Activated B cell treated with CpG ODN at 0.5 μM for 24 hours (primary cell): ENCODE results near the gene GNG13. TPM values are rescaled to one million over a fixed set of nuclear protein-coding genes. Genes with fewer than 3 reads are reported as not detected.
"Not testable (repeated sequence)": the region's sequence is repeated elsewhere in the genome, so short reads cannot be mapped to it uniquely, and the experiment has no call there.

Source experiments
- ATAC-seq: fragments of 200-7000 bp; cut with Tn5 transposase; one replicate; pipeline ENCODE4 v1.10.0; 2021; ENCODE audit warnings: low read depth, mild to moderate bottlenecking, moderate library complexity
- CTCF ChIA-PET: fragments of 350-600 bp; sonication (Branson Sonifier 250); formaldehyde crosslinking; loops from one replicate; lab custom pipeline; 2021; ENCODE audit warnings: antibody characterized with exemption; lab: Charles Lee
- POLR2A ChIA-PET: fragments of 350-600 bp; sonication (Branson Sonifier 250); formaldehyde crosslinking; loops from one replicate; lab custom pipeline; 2021; ENCODE audit warnings: antibody characterized with exemption; lab: Charles Lee
- DNase-seq: peaks from one replicate; pipeline ENCODE4 v3.0.0; 2022
- H3K27ac Mint-ChIP-seq: one replicate; pipeline ENCODE4 v1.8.0; 2020; ENCODE audit warnings: mixed read lengths
- H3K27me3 Mint-ChIP-seq: one replicate; pipeline ENCODE4 v1.8.0; 2021; ENCODE audit warnings: mixed read lengths
- H3K36me3 Mint-ChIP-seq: one replicate; pipeline ENCODE4 v1.8.0; 2021; ENCODE audit warnings: low read depth, mixed read lengths
- H3K4me1 Mint-ChIP-seq: one replicate; pipeline ENCODE4 v1.8.0; 2021; ENCODE audit warnings: mixed read lengths
- H3K4me3 Mint-ChIP-seq: one replicate; pipeline ENCODE4 v1.8.0; 2020; ENCODE audit warnings: mild to moderate bottlenecking, mixed read lengths
- H3K9me3 Mint-ChIP-seq: one replicate; pipeline ENCODE4 v1.8.0; 2020; ENCODE audit warnings: mixed read lengths
- intact Hi-C: fragments of 100-400 bp; cut with micrococcal nuclease; formaldehyde crosslinking; loops from one replicate; pipeline ENCODE4 v1.15.1; 2024
- total RNA-seq: library from RNA; stranded (reverse); gene quantifications from 2 replicates; pipeline ENCODE4 v1.2.3, GENCODE V29; 2022
- TF ChIP-seq, protein P1 (sequence below): fragments of 200-600 bp; IDR thresholded peaks from one replicate; pipeline ENCODE4 v1.8.0; 2022; ENCODE audit warnings: antibody characterized with exemption, mild to moderate bottlenecking

GNG13 gene
- total RNA-seq, 1 donor from 2014 or later = not detected

DNA sequence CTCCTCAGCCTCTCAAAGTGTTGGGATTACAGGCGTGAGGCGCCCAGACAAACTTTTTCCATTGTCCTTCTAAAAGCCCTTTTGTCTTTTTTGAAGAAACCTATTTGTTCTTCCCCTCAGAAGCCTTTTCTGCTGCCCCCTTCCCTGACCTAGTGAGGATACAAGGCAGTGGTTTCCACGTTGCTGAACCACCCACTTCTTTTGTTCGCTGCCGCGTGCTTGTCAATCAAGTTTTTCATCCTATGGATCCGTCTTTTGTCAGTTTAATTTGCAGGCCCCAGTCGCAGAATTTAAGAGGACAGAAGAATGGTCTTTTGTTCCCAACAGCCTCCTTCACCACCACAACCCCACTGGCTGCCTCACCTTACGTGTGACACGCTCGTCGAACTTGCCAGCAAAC, 20.2 kb upstream of the GNG13 start:
- no peaks in the 10 kb centered on the region for H3K36me3 Mint-ChIP-seq
- ATAC-seq = no peak
- no peak for DNase-seq
- intact Hi-C loops = no loop called here
- ChIA-PET POLR2A (no interaction called here), CTCF (no interaction called here)
- peaks cover 12% of the 10 kb centered on the region for H3K27me3 Mint-ChIP-seq
- H3K4me3 Mint-ChIP-seq = no peak overlapping the region
- no peak overlapping the region for H3K27ac Mint-ChIP-seq
- H3K4me1 Mint-ChIP-seq = peaks cover 14% of the 10 kb centered on the region
- TF ChIP-seq, protein P1, sequence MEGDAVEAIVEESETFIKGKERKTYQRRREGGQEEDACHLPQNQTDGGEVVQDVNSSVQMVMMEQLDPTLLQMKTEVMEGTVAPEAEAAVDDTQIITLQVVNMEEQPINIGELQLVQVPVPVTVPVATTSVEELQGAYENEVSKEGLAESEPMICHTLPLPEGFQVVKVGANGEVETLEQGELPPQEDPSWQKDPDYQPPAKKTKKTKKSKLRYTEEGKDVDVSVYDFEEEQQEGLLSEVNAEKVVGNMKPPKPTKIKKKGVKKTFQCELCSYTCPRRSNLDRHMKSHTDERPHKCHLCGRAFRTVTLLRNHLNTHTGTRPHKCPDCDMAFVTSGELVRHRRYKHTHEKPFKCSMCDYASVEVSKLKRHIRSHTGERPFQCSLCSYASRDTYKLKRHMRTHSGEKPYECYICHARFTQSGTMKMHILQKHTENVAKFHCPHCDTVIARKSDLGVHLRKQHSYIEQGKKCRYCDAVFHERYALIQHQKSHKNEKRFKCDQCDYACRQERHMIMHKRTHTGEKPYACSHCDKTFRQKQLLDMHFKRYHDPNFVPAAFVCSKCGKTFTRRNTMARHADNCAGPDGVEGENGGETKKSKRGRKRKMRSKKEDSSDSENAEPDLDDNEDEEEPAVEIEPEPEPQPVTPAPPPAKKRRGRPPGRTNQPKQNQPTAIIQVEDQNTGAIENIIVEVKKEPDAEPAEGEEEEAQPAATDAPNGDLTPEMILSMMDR = no peak
- H3K9me3 Mint-ChIP-seq = no peaks in the 10 kb centered on the region

GRCh38 chr16:820044-820408, 19.5 kb upstream of the GNG13 start:
- H3K4me3 Mint-ChIP-seq, DNase-seq, ATAC-seq, H3K9me3 Mint-ChIP-seq, intact Hi-C loops, CTCF ChIA-PET, POLR2A ChIA-PET, H3K36me3 Mint-ChIP-seq: not testable (repeated sequence)
- Mint-ChIP-seq H3K4me1 (peaks cover 14% of the 10 kb centered on the region), H3K27me3 (peaks cover 10% of the 10 kb centered on the region), H3K27ac (peak overlapping the region; percentile 5)

- intact Hi-C loops = loop anchor here (5.0 kb wide), 1 partner anchor 58 kb away; no protein-coding TSS in a partner anchor
- H3K27me3 Mint-ChIP-seq = peaks cover 13% of the 10 kb centered on the region
- H3K27ac Mint-ChIP-seq = no peak overlapping the region
- TF ChIP-seq, protein P1 = no peak
- H3K9me3 Mint-ChIP-seq = no peaks in the 10 kb centered on the region
- H3K4me3 Mint-ChIP-seq = peak overlapping the region; percentile 50
- ChIA-PET CTCF (no interaction called here), POLR2A (no interaction called here)
- peaks cover 14% of the 10 kb centered on the region for H3K4me1 Mint-ChIP-seq
- DNase-seq = no peak
- H3K36me3 Mint-ChIP-seq = no peaks in the 10 kb centered on the region
- no peak for ATAC-seq
These were observed 19.0 kb upstream of the GNG13 start for GRCh38 chr16:819336-820043.

GRCh38 chr16:818592-818991, 18.1 kb upstream of the GNG13 start:
- no peaks in the 10 kb centered on the region for H3K36me3 Mint-ChIP-seq
- POLR2A ChIA-PET = no interaction called here
- no peak for ATAC-seq

GRCh38 chr16:818132-818531, 17.6 kb upstream of the GNG13 start:
- POLR2A ChIA-PET = no interaction called here
- DNase-seq (no peak), ATAC-seq (no peak)
- Mint-ChIP-seq H3K27ac (no peak overlapping the region), H3K36me3 (no peaks in the 10 kb centered on the region), H3K9me3 (no peaks in the 10 kb centered on the region), H3K4me1 (peaks cover 14% of the 10 kb centered on the region), H3K4me3 (no peak overlapping the region), H3K27me3 (peaks cover 17% of the 10 kb centered on the region)
- CTCF ChIA-PET = no interaction called here
- intact Hi-C loops = loop anchor here (5.0 kb wide), 1 partner anchor 59 kb away; no protein-coding TSS in a partner anchor
- TF ChIP-seq, protein P1 = no peak

More at GRCh38 chr16:818592-818991, 18.1 kb upstream of the GNG13 start:
- Mint-ChIP-seq H3K27me3 (peaks cover 17% of the 10 kb centered on the region), H3K27ac (no peak overlapping the region), H3K4me3 (no peak overlapping the region), H3K4me1 (peaks cover 14% of the 10 kb centered on the region), H3K9me3 (no peaks in the 10 kb centered on the region)
- intact Hi-C loops = loop anchor here (5.0 kb wide), 1 partner anchor 59 kb away; no protein-coding TSS in a partner anchor
- CTCF ChIA-PET = no interaction called here
- no peak for DNase-seq
- TF ChIP-seq, protein P1 = no peak
